Smooth muscle cell (in vitro differentiated cells): ENCODE data around the gene YPEL2. TPM values are rescaled to one million over a fixed set of nuclear protein-coding genes. Genes with fewer than 3 reads are reported as not detected.
"Not testable (repeated sequence)": the region's sequence is repeated elsewhere in the genome, so short reads cannot be mapped to it uniquely, and the experiment has no call there.

Experiments used
- DNase-seq: peaks from one replicate; lab custom pipeline; 2025; ENCODE audit not compliant: unreplicated experiment; lab: John Stamatoyannopoulos, UW
- H2AFZ ChIP-seq: fragments of 200-600 bp; sonication (generic); 2 replicates; pipeline ENCODE4 v1.6.0; 2016; ENCODE audit warnings: antibody characterized with exemption, low read depth, mild to moderate bottlenecking
- H3F3A ChIP-seq: fragments of 200-600 bp; sonication (generic); 2 replicates; pipeline ENCODE4 v1.6.0; 2017; ENCODE audit warnings: antibody characterized with exemption, low read depth
- H3K27ac ChIP-seq: fragments of 200-600 bp; sonication (generic); 2 replicates; pipeline ENCODE4 v1.5.1; 2016; ENCODE audit warnings: low read depth, mild to moderate bottlenecking
- H3K27me3 ChIP-seq: fragments of 200-600 bp; sonication (generic); 2 replicates; pipeline ENCODE4 v1.6.1; 2016; ENCODE audit warnings: low read depth, mild to moderate bottlenecking
- H3K36me3 ChIP-seq: fragments of 200-600 bp; sonication (generic); 2 replicates; pipeline ENCODE4 v1.5.1; 2016; ENCODE audit warnings: low read depth
- H3K4me1 ChIP-seq: fragments of 200-600 bp; sonication (generic); 2 replicates; pipeline ENCODE4 v1.5.1; 2016; ENCODE audit warnings: low read depth
- H3K4me2 ChIP-seq: fragments of 200-600 bp; sonication (generic); 2 replicates; pipeline ENCODE4 v1.6.0; 2016; ENCODE audit warnings: mild to moderate bottlenecking
- H3K4me3 ChIP-seq: fragments of 200-600 bp; sonication (generic); 2 replicates; pipeline ENCODE4 v1.5.1; 2016; ENCODE audit warnings: mild to moderate bottlenecking
- H3K79me2 ChIP-seq: fragments of 200-600 bp; sonication (generic); 2 replicates; pipeline ENCODE4 v1.6.0; 2016; ENCODE audit warnings: low read depth, mild to moderate bottlenecking
- H3K9ac ChIP-seq: fragments of 200-600 bp; sonication (generic); 2 replicates; pipeline ENCODE4 v1.6.0; 2016; ENCODE audit warnings: low read depth
- H3K9me3 ChIP-seq: fragments of 200-600 bp; sonication (generic); replicated peaks from 2 replicates; pipeline ENCODE4 v1.5.1; 2016; ENCODE audit warnings: low read depth
- H4K20me1 ChIP-seq: fragments of 200-600 bp; sonication (generic); 2 replicates; pipeline ENCODE4 v1.6.0; 2016; ENCODE audit warnings: low read depth
- WGBS: methylation state at CpG from one replicate; pipeline ENCODE4 v1.1.7; 2016; ENCODE audit warnings: low lambda C conversion rate; 5-methylcytosine and 5-hydroxymethylcytosine counted together
- polyA plus RNA-seq: library from polyadenylated mRNA; unstranded; fragments of >200 nt; fragmentation: Nextera tagmentation; extraction: Ambion mirVana; gene quantifications from 2 replicates; pipeline ENCODE4 v1.2.1, GENCODE V29; 2016
- total RNA-seq: library from RNA; depleted of rRNA; stranded (reverse); fragments of >200 nt; gene quantifications from 2 replicates; pipeline ENCODE4 v1.2.3, GENCODE V29; 2014
- TF ChIP-seq, protein P1 (sequence below): fragments of 200-600 bp; sonication (generic); IDR thresholded peaks from 2 replicates; pipeline ENCODE4 v1.5.1; 2017; ENCODE audit warnings: borderline replicate concordance, mild to moderate bottlenecking, antibody characterized with exemption; ENCODE audit not compliant: insufficient read depth, poor library complexity, severe bottlenecking

Gene YPEL2
- total and polyA plus RNA-seq, 2 experiments from 2014 or later = 4.0 to 9.6 TPM

- H3K36me3 ChIP-seq = no peaks in the 10 kb centered on the region
- no peaks in the 10 kb centered on the region for H3K79me2 ChIP-seq
- TF ChIP-seq, protein P1, sequence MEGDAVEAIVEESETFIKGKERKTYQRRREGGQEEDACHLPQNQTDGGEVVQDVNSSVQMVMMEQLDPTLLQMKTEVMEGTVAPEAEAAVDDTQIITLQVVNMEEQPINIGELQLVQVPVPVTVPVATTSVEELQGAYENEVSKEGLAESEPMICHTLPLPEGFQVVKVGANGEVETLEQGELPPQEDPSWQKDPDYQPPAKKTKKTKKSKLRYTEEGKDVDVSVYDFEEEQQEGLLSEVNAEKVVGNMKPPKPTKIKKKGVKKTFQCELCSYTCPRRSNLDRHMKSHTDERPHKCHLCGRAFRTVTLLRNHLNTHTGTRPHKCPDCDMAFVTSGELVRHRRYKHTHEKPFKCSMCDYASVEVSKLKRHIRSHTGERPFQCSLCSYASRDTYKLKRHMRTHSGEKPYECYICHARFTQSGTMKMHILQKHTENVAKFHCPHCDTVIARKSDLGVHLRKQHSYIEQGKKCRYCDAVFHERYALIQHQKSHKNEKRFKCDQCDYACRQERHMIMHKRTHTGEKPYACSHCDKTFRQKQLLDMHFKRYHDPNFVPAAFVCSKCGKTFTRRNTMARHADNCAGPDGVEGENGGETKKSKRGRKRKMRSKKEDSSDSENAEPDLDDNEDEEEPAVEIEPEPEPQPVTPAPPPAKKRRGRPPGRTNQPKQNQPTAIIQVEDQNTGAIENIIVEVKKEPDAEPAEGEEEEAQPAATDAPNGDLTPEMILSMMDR = no peak
- no peak overlapping the region for H2AFZ ChIP-seq
- no peaks in the 10 kb centered on the region for H3K27me3 ChIP-seq
- no peaks in the 10 kb centered on the region for H4K20me1 ChIP-seq
- no peak overlapping the region for H3K27ac ChIP-seq
- no peak overlapping the region for H3K4me3 ChIP-seq
- H3F3A ChIP-seq = no peaks in the 10 kb centered on the region
- H3K9me3 ChIP-seq = no peaks in the 10 kb centered on the region
- H3K4me1 ChIP-seq = no peaks in the 10 kb centered on the region
- 97% methylated on average over 4 of the region's 4 CpGs for WGBS
- H3K4me2 ChIP-seq = no peak overlapping the region
- DNase-seq = no peak
- no peak overlapping the region for H3K9ac ChIP-seq
Measured at GRCh38 chr17:59410049-59410437, 78.6 kb downstream of the YPEL2 start.

GRCh38 chr17:59412431-59412830 lies 81.0 kb downstream of the YPEL2 start:
- H3K27me3 ChIP-seq, H3K4me1 ChIP-seq, DNase-seq, H4K20me1 ChIP-seq, H3K4me3 ChIP-seq, H3K79me2 ChIP-seq, H3K4me2 ChIP-seq, H2AFZ ChIP-seq, H3K9ac ChIP-seq, H3K9me3 ChIP-seq, H3K27ac ChIP-seq, H3F3A ChIP-seq, H3K36me3 ChIP-seq: not testable (repeated sequence)
- 88% methylated on average over 5 of the region's 5 CpGs for WGBS

- TF ChIP-seq, protein P1 = no peak
- no peaks in the 10 kb centered on the region for H3F3A ChIP-seq
- no peaks in the 10 kb centered on the region for H3K36me3 ChIP-seq
- H4K20me1 ChIP-seq = no peaks in the 10 kb centered on the region
- 93% methylated on average over 8 of the region's 8 CpGs for WGBS
- DNase-seq = no peak
- no peaks in the 10 kb centered on the region for H3K79me2 ChIP-seq
- no peaks in the 10 kb centered on the region for H3K4me1 ChIP-seq
- H2AFZ ChIP-seq = no peak overlapping the region
- H3K27me3 ChIP-seq = no peaks in the 10 kb centered on the region
- no peak overlapping the region for H3K4me3 ChIP-seq
- no peaks in the 10 kb centered on the region for H3K9me3 ChIP-seq
- H3K4me2 ChIP-seq = no peak overlapping the region
- H3K27ac ChIP-seq = no peak overlapping the region
- no peak overlapping the region for H3K9ac ChIP-seq
Measured at GRCh38 chr17:59413014-59413766, 81.7 kb downstream of the YPEL2 start.

- H3K4me2 ChIP-seq = no peak overlapping the region
- H3K9me3 ChIP-seq = no peaks in the 10 kb centered on the region
- WGBS = 85% methylated on average over 5 of the region's 5 CpGs
- no peaks in the 10 kb centered on the region for H3K36me3 ChIP-seq
- no peak overlapping the region for H3K9ac ChIP-seq
- no peaks in the 10 kb centered on the region for H4K20me1 ChIP-seq
- no peaks in the 10 kb centered on the region for H3K4me1 ChIP-seq
- H3K4me3 ChIP-seq = no peak overlapping the region
- TF ChIP-seq, protein P1 = no peak
- no peak overlapping the region for H2AFZ ChIP-seq
- no peaks in the 10 kb centered on the region for H3F3A ChIP-seq
- H3K27me3 ChIP-seq = no peaks in the 10 kb centered on the region
- no peak for DNase-seq
- H3K27ac ChIP-seq = no peak overlapping the region
- H3K79me2 ChIP-seq = no peaks in the 10 kb centered on the region
Measured at GRCh38 chr17:59415397-59415796, 83.9 kb downstream of the YPEL2 start.
